ENCODE data around the gene FAM20C. TPM values are rescaled to one million over a fixed set of nuclear protein-coding genes. Genes with fewer than 3 reads are reported as not detected.

Gene FAM20C
- total and polyA plus RNA-seq, 3 experiments from 2014 or later, result 3.2 to 3.6 TPM; not detected in 1

DNA sequence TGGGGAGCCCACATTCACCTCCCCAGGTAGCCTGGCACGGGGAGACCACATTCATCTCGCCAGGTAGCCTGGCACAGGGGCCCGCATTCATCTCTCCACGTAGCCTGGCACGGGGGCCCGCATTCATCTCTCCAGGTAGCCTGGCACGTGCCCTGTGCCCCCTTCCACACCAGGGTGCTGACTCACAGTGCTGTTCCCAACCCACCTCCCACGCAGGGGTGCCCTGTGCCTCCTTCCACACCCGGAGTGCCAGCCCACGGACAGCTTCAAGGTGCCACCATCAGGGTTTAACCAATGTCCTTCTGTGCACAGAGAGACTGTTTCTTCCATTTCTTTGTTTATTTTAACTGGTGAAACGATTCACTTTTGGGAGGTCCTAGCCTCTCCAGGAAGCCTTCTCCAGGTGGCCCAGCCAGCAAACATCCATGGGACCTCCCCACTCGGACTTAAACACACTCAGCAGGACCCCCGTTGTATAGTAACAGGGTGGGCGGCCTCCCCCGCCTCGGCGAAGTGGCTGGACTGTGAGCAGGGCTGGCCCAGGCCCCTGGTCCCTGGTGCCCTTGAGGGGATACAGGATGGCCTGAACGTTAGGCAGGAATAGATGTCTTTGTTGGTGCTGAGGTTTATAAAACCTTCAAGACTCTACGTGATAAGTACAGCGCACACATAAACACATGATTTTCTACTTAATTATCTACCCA, 56.5 kb downstream of the FAM20C start:
- no peak for DNase-seq
- Mint-ChIP-seq H3K36me3 (no peaks in the 10 kb centered on the region), H3K4me3 (no peak overlapping the region), H3K4me1 (no peaks in the 10 kb centered on the region), H3K9me3 (no peaks in the 10 kb centered on the region), H3K27me3 (peaks cover 0 to 5% of the 10 kb centered on the region in 2 donors), H3K27ac (no peak overlapping the region)
- ChIA-PET CTCF (no interaction called here), POLR2A (no interaction called here)
- no peaks in the 10 kb centered on the region for H3K9me3 ChIP-seq (ENCODE audit: low read length)
- H3K4me3 ChIP-seq (ENCODE audit: low read length), result no peak overlapping the region
- H3K27ac ChIP-seq (ENCODE audit: low read depth, low read length), result no peak overlapping the region
- no peaks in the 10 kb centered on the region for H3K27me3 ChIP-seq (ENCODE audit: insufficient read depth, low read length, poor library complexity, severe bottlenecking)
- no peaks in the 10 kb centered on the region for H3K4me1 ChIP-seq (ENCODE audit: insufficient read depth, low read length)
- H3K36me3 ChIP-seq (ENCODE audit: insufficient read depth, low read length), result no peaks in the 10 kb centered on the region

DNA sequence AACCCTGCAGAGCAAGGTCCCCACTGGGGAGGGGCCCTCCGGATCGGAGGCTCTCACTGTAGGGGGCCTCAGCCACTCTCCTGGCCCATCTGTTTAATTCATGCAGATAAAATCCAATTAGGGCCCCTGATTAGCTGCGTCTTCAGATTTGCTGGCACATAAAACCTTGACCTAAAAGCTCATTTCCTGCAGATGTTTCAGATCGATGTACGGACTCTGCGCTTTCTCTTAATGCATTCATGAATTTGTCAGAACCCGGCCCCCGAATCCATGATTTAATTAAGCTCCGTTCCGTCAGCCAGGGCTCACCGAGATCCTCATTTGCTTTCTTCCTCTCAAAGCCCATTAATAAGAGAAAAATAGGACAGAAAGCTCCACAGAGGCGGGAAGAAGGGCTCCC, 57.6 kb downstream of the FAM20C start:
- no peak for DNase-seq
- H3K27ac Mint-ChIP-seq, result no peak overlapping the region
- H3K36me3 Mint-ChIP-seq, result no peaks in the 10 kb centered on the region
- H3K9me3 Mint-ChIP-seq, result no peaks in the 10 kb centered on the region
- H3K27ac ChIP-seq (ENCODE audit: low read depth, low read length), result no peak overlapping the region
- H3K4me1 ChIP-seq (ENCODE audit: insufficient read depth, low read length), result no peaks in the 10 kb centered on the region
- no peaks in the 10 kb centered on the region for H3K4me1 Mint-ChIP-seq
- CTCF ChIA-PET, result no interaction called here
- no peaks in the 10 kb centered on the region for H3K36me3 ChIP-seq (ENCODE audit: insufficient read depth, low read length)
- H3K4me3 ChIP-seq (ENCODE audit: low read length), result no peak overlapping the region
- no peaks in the 10 kb centered on the region for H3K9me3 ChIP-seq (ENCODE audit: low read length)
- no peaks in the 10 kb centered on the region for H3K27me3 ChIP-seq (ENCODE audit: insufficient read depth, low read length, poor library complexity, severe bottlenecking)
- POLR2A ChIA-PET, result no interaction called here
- peaks cover 0 to 5% of the 10 kb centered on the region in 2 donors for H3K27me3 Mint-ChIP-seq
- H3K4me3 Mint-ChIP-seq, result no peak overlapping the region

DNA sequence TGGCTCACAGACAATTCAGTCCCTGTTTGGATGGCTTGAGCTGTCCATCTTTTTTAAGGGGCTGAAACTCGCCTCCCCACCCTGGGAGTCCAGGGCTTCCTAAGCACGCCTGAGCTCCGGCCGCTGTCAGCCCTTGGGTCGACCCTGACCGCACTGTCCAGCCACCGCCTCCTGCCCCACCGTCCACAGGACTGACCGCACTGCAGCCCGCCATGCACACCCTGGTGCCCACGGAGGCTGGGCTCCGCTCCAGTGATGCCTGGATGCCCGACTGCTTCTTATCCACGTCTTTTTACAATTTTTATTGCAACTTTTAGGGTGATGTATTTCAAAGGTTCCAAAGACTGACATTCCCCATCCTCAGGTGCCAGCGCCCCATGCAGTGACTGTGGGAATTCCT, 58.2 kb downstream of the FAM20C start:
- DNase-seq, result no peak
- Mint-ChIP-seq H3K4me1 (no peaks in the 10 kb centered on the region), H3K27ac (no peak overlapping the region), H3K36me3 (no peaks in the 10 kb centered on the region), H3K27me3 (peaks cover 0 to 5% of the 10 kb centered on the region in 2 donors), H3K9me3 (no peaks in the 10 kb centered on the region), H3K4me3 (no peak overlapping the region)
- no peak overlapping the region for H3K4me3 ChIP-seq (ENCODE audit: low read length)
- no peaks in the 10 kb centered on the region for H3K4me1 ChIP-seq (ENCODE audit: insufficient read depth, low read length)
- POLR2A ChIA-PET, result no interaction called here
- H3K27ac ChIP-seq (ENCODE audit: low read depth, low read length), result no peak overlapping the region
- H3K36me3 ChIP-seq (ENCODE audit: insufficient read depth, low read length), result no peaks in the 10 kb centered on the region
- no peaks in the 10 kb centered on the region for H3K27me3 ChIP-seq (ENCODE audit: insufficient read depth, low read length, poor library complexity, severe bottlenecking)
- H3K9me3 ChIP-seq (ENCODE audit: low read length), result no peaks in the 10 kb centered on the region
- CTCF ChIA-PET, result no interaction called here

DNA sequence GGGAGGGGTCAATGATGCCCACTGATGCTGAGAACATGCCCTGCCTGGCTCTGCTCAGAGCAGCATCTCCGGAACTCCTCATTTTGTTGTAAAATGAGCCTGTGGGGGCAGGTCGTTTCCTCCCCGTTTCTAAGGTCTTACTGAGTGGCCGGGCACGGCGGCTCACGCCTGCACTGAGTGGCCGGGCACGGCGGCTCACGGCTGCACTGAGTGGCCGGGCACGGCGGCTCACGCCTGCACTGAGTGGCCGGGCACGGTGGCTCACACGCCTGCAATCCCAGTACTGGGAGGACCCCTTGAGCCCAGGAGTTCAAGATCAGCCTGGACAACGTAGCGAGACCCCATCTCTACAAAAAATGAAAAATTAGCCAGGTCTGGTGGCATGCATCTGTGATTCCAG, 58.6 kb downstream of the FAM20C start:
- H3K4me3 ChIP-seq (ENCODE audit: low read length), result no peak overlapping the region
- no peaks in the 10 kb centered on the region for H3K9me3 ChIP-seq (ENCODE audit: low read length)
- H3K27ac ChIP-seq (ENCODE audit: low read depth, low read length), result no peak overlapping the region
- Mint-ChIP-seq H3K4me3 (no peak overlapping the region), H3K36me3 (no peaks in the 10 kb centered on the region), H3K27me3 (peaks cover 0 to 5% of the 10 kb centered on the region in 2 donors), H3K9me3 (no peaks in the 10 kb centered on the region), H3K27ac (no peak overlapping the region), H3K4me1 (no peaks in the 10 kb centered on the region)
- H3K27me3 ChIP-seq (ENCODE audit: insufficient read depth, low read length, poor library complexity, severe bottlenecking), result no peaks in the 10 kb centered on the region
- no peak for DNase-seq
- no peaks in the 10 kb centered on the region for H3K4me1 ChIP-seq (ENCODE audit: insufficient read depth, low read length)
- ChIA-PET CTCF (no interaction called here), POLR2A (no interaction called here)
- no peaks in the 10 kb centered on the region for H3K36me3 ChIP-seq (ENCODE audit: insufficient read depth, low read length)

DNA sequence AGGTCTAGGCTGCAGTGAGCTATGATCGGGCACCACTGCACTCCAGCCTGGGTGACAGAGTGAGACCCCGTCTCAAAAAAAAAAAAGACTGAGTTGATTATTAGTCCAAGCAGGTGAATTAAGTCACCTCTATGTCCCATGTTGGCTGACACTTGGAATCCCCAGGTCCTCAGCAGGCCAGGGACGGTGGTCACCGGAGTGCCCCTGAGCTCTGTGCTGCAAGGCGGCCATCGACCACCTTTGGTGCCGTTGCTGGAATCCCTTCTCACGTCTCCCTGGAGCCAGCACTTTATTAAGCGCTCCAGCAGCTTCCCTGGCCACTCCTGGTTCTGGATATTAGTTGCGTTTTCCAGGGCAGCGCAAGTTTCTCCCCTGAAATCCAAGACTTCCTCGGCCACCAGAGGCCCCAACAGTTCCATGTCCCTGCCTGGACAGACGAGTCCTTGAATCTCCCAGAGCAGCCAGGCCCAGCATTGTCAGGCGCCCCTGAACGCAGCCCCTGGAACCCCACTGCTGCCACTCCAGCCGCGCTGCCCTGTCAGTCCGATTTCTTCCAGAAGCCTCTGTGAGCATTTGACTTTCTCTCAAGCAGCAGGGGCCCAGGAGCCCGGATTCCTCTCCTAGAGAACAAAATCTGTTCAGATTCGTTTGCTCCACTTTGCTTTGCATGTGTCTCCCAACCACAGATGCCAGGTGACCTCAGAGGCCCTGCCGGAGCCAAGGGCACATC, 59.2 kb downstream of the FAM20C start:
- Histone ChIP-seq H3K4me3 (ENCODE audit: low read length) (no peak overlapping the region), H3K9me3 (ENCODE audit: low read length) (no peaks in the 10 kb centered on the region), H3K4me1 (ENCODE audit: insufficient read depth, low read length) (no peaks in the 10 kb centered on the region), H3K27ac (ENCODE audit: low read depth, low read length) (no peak overlapping the region), H3K36me3 (ENCODE audit: insufficient read depth, low read length) (no peaks in the 10 kb centered on the region), H3K27me3 (ENCODE audit: insufficient read depth, low read length, poor library complexity, severe bottlenecking) (no peaks in the 10 kb centered on the region)
- H3K27ac Mint-ChIP-seq, result no peak overlapping the region
- no peaks in the 10 kb centered on the region for H3K36me3 Mint-ChIP-seq
- no peak overlapping the region for H3K4me3 Mint-ChIP-seq
- H3K4me1 Mint-ChIP-seq, result no peaks in the 10 kb centered on the region
- peaks cover 0 to 5% of the 10 kb centered on the region in 2 donors for H3K27me3 Mint-ChIP-seq
- no peak for DNase-seq
- ChIA-PET POLR2A (no interaction called here), CTCF (no interaction called here)
- no peaks in the 10 kb centered on the region for H3K9me3 Mint-ChIP-seq

DNA sequence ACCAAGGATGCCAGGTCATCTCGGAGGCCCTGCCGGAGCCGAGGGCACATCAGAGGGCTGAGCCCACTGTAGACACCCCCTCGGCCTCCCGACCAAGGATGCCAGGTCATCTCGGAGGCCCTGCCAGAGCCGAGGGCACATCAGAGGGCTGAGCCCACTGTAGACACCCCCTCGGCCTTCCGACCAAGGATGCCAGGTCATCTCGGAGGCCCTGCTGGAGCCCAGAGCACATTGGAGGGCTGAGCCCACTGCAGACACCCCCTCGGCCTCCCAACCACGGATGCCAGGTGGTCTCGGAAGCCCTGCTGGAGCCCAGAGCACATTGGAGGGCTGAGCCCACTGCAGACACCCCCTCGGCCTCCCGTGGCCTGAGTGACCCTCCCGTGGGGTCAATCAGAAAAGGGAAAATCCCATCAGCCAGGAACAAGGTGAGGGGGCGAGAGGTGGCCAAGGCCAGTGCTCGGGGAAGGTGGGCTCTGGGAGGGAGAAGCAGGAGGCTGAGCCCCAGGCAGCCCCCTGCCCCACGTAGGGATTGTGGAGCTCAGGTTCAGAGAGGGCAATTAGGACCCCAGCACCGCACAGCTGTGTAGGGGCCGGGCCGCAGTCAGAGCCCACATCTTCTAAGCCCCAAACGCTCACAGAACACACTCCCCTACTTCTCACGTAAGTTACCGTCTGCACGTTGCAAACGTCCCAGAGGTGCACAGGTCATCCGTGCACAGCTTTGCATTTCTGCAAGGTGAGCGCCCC, 60.0 kb downstream of the FAM20C start:
- DNase-seq, result no peak
- Mint-ChIP-seq H3K4me3 (no peak overlapping the region), H3K27me3 (peaks cover 0 to 3% of the 10 kb centered on the region in 2 donors), H3K36me3 (no peaks in the 10 kb centered on the region), H3K27ac (no peak overlapping the region), H3K4me1 (no peaks in the 10 kb centered on the region), H3K9me3 (no peaks in the 10 kb centered on the region)
- no peak overlapping the region for H3K27ac ChIP-seq (ENCODE audit: low read depth, low read length)
- H3K4me1 ChIP-seq (ENCODE audit: insufficient read depth, low read length), result no peaks in the 10 kb centered on the region
- H3K9me3 ChIP-seq (ENCODE audit: low read length), result no peaks in the 10 kb centered on the region
- no peaks in the 10 kb centered on the region for H3K36me3 ChIP-seq (ENCODE audit: insufficient read depth, low read length)
- H3K4me3 ChIP-seq (ENCODE audit: low read length), result no peak overlapping the region
- POLR2A ChIA-PET, result no interaction called here
- CTCF ChIA-PET, result no interaction called here
- H3K27me3 ChIP-seq (ENCODE audit: insufficient read depth, low read length, poor library complexity, severe bottlenecking), result no peaks in the 10 kb centered on the region

DNA sequence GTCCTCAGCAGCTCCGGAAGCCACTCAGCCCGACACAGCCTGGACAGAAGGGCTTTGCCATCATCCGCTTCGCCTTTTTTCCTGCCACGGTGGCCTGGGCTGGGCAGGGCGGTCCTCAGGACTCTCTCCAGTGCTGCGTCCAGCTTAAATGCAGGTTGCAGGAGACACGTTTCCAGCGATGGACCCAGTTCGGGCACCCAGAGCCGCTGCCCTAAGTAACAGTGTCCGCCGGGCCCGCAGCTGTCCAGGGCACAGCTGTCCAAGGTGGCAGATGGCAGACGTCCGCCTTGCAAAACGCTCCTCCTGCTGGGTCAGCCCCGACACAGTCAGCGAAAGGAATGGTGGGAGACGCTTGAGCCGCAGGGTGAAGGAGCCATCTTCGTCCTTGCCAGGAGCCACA, 60.6 kb downstream of the FAM20C start:
- Histone ChIP-seq H3K4me3 (ENCODE audit: low read length) (no peak overlapping the region), H3K36me3 (ENCODE audit: insufficient read depth, low read length) (no peaks in the 10 kb centered on the region), H3K27ac (ENCODE audit: low read depth, low read length) (no peak overlapping the region), H3K4me1 (ENCODE audit: insufficient read depth, low read length) (no peaks in the 10 kb centered on the region), H3K27me3 (ENCODE audit: insufficient read depth, low read length, poor library complexity, severe bottlenecking) (no peaks in the 10 kb centered on the region), H3K9me3 (ENCODE audit: low read length) (no peaks in the 10 kb centered on the region)
- ChIA-PET CTCF (no interaction called here), POLR2A (no interaction called here)
- no peaks in the 10 kb centered on the region for H3K36me3 Mint-ChIP-seq
- no peaks in the 10 kb centered on the region for H3K9me3 Mint-ChIP-seq
- no peak overlapping the region for H3K27ac Mint-ChIP-seq
- H3K4me3 Mint-ChIP-seq, result no peak overlapping the region
- no peak for DNase-seq
- peaks cover 0 to 3% of the 10 kb centered on the region in 2 donors for H3K27me3 Mint-ChIP-seq
- H3K4me1 Mint-ChIP-seq, result no peaks in the 10 kb centered on the region

DNA sequence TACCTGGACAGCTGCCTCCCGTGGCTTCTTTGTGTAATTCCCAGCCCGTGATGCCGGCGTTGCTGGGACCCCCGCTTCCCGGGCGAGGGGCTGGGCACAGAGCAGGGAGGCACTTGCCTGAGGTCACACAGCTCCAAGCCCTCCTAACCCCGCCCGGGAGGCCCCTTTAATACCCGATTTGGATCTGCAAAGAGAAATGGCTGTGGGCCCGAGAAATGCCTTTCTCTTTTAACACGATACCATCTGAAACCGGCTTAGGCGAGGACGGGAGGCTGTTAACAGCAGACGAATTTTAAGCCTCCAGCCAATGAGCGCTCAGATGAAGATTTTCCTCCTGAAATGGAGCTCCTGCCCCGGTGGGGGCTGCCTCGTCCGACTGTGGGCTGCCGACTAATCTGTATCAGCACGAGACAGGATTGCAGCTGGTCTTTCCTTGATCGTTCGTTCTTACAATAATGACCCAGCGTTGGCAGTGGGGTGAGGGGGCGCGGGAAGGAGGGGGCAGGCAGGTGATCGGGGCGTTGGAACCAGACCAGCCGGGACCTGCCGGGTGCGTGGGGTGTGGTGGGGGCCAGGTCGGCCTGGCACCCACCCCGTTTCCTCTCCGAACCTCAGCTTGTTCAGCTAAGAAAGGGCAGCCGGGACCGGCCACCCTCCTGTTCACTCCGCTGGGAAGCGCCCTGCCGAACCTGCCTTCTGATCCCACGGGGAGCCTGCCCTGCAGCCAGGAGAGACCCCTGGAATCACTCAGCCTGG, 61.4 kb downstream of the FAM20C start:
- no peaks in the 10 kb centered on the region for H3K27me3 ChIP-seq (ENCODE audit: insufficient read depth, low read length, poor library complexity, severe bottlenecking)
- Mint-ChIP-seq H3K36me3 (no peaks in the 10 kb centered on the region), H3K27ac (no peak overlapping the region), H3K4me3 (no peak overlapping the region), H3K9me3 (no peaks in the 10 kb centered on the region), H3K4me1 (no peaks in the 10 kb centered on the region), H3K27me3 (peaks cover 0 to 3% of the 10 kb centered on the region in 2 donors)
- H3K4me3 ChIP-seq (ENCODE audit: low read length), result no peak overlapping the region
- no peak overlapping the region for H3K27ac ChIP-seq (ENCODE audit: low read depth, low read length)
- H3K36me3 ChIP-seq (ENCODE audit: insufficient read depth, low read length), result no peaks in the 10 kb centered on the region
- CTCF ChIA-PET, result no interaction called here
- H3K9me3 ChIP-seq (ENCODE audit: low read length), result no peaks in the 10 kb centered on the region
- POLR2A ChIA-PET, result no interaction called here
- DNase-seq, result no peak
- no peaks in the 10 kb centered on the region for H3K4me1 ChIP-seq (ENCODE audit: insufficient read depth, low read length)
